Measurements from ENCODE around the gene FBXL13. TPM values are rescaled to one million over a fixed set of nuclear protein-coding genes. Genes with fewer than 3 reads are reported as not detected.

FBXL13 gene
- total and polyA plus RNA-seq, 10 of the 15 experiments (the other 5 are each of a cell fraction or from before 2014, with no cell fraction given) = 0.08 to 0.95 (median 0.28) TPM; not detected in 2

DNA sequence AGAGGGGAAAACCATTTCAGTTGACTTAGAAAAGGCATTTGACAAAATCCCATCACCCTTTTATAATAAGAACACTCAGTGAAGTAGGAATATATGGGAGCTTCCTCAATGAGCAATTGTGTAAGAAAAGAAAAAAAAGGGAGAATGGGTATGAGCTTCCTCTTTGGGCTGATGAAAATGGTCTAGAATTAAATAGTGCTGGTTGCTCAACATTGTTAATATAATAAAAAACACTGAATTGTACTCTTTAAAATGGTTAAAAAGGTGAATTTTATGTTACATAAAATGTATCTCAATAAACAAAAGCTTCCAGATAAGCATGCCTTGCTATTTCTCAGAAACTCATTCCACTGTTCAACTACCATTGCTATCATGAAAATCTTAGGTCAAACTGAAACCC lies 121.2 kb downstream of the FBXL13 start:
- no peaks in the 10 kb centered on the region for H3K79me2 ChIP-seq (ENCODE audit: control insufficient read depth, insufficient read depth, low read length)
- ChIA-PET CTCF (no interaction called here), POLR2A (no interaction called here), SMC1A (ENCODE audit: uncharacterized antibody, unreplicated experiment) (no interaction called here), RAD21 (ENCODE audit: unreplicated experiment) (no interaction called here)
- DNase-seq (ENCODE audit: low read depth, low spot score) (no peak), FAIRE-seq (no peak), ATAC-seq (no peak)
- no peak overlapping the region for H3K27ac ChIP-seq (ENCODE audit: control insufficient read depth, insufficient read depth)
- no TSS peak for BruUV-seq (replicated peaks)
- H2AFZ ChIP-seq (ENCODE audit: control insufficient read depth, low read depth, low read length) = no peak overlapping the region
- no peaks in the 10 kb centered on the region for H4K20me1 ChIP-seq (ENCODE audit: control insufficient read depth, insufficient read depth)
- H3K9me3 ChIP-seq (replicated peaks; ENCODE audit: control insufficient read depth, insufficient read depth, low read length) = no peaks in the 10 kb centered on the region
- no peaks in the 10 kb centered on the region for H3K4me1 ChIP-seq (ENCODE audit: control insufficient read depth, insufficient read depth, low read length)
- no peak overlapping the region for H3K4me2 ChIP-seq (ENCODE audit: control insufficient read depth, insufficient read depth)
- in situ Hi-C loops (cut with MboI) = no loop called here
- no peak overlapping the region for H3K4me3 ChIP-seq
- no peaks in the 10 kb centered on the region for H3K27me3 ChIP-seq (replicated peaks in 1 of 2; ENCODE audit: control insufficient read depth in 2 of 2, insufficient read depth in 2 of 2, low read length in 1 of 2)
- TF ChIP-seq LARP7 (IDR thresholded peaks at IDR 0.05) (no peak), YY1 (IDR thresholded peaks at IDR 0.05; ENCODE audit: low read depth, low read length) (no peak), TCF7 (IDR thresholded peaks at IDR 0.05; ENCODE audit: borderline replicate concordance) (no peak), NFIC (IDR thresholded peaks at IDR 0.05; ENCODE audit: low read depth, low read length) (no peak), RBBP5 (conservative IDR thresholded peaks at IDR 0.05) (no peak), GABPA (IDR thresholded peaks at IDR 0.05; ENCODE audit: low read depth) (no peak), YBX1 (IDR thresholded peaks at IDR 0.05) (no peak), REST (IDR thresholded peaks at IDR 0.05; ENCODE audit: low read depth, low read length) (no peak)
- H3K36me3 ChIP-seq (ENCODE audit: control insufficient read depth in 2 of 2, insufficient read depth in 2 of 2, low read length in 1 of 2) = no peaks in the 10 kb centered on the region
- H3K9ac ChIP-seq (ENCODE audit: control insufficient read depth, insufficient read depth, low read length) = no peak overlapping the region
- intact Hi-C loops (cut with micrococcal nuclease; ENCODE audit: unreplicated experiment) = no loop called here

All from GM12878 (cell line).